Lung (tissue), 16 donors: ENCODE measurements around the gene ZDHHC24. TPM values are rescaled to one million over a fixed set of nuclear protein-coding genes. Genes with fewer than 3 reads are reported as not detected.

Experiments used
- ATAC-seq: fragments of 200-7000 bp; cut with Tn5 transposase; one replicate; pipeline ENCODE4 v1.9.1; 2020; ENCODE audit warnings: moderate number of reproducible peaks; ENCODE audit not compliant: insufficient read depth, low FRiP score
- DNase-seq, 3 donors: peaks; one replicate each; pipeline ENCODE4 v3.0.0-alpha.2; 2013 to 2017
- H3K27ac ChIP-seq, 2 donors: one replicate each; pipeline ENCODE4 v1.5.1; 2013; ENCODE audit warnings: mild to moderate bottlenecking in 2 of 2, moderate library complexity in 2 of 2, control low read depth in 1 of 2, inconsistent platforms in 1 of 2, low read depth in 1 of 2, low read length in 1 of 2
- H3K27me3 ChIP-seq, 3 donors: one replicate each; pipeline ENCODE4 v1.5.1; 2013; ENCODE audit warnings: low read length in 2 of 3; ENCODE audit not compliant: control insufficient read depth in 3 of 3, insufficient read depth in 3 of 3
- H3K36me3 ChIP-seq, 4 donors: one replicate each; pipeline ENCODE4 v1.5.1; 2013; ENCODE audit warnings: low read length in 4 of 4, mild to moderate bottlenecking in 1 of 4, moderate library complexity in 1 of 4; ENCODE audit not compliant: control insufficient read depth in 4 of 4, insufficient read depth in 4 of 4
- H3K4me1 ChIP-seq, 5 donors: one replicate each; pipeline ENCODE4 v1.5.1; 2013; ENCODE audit warnings: low read length in 5 of 5, mild to moderate bottlenecking in 2 of 5, moderate library complexity in 1 of 5; ENCODE audit not compliant: control insufficient read depth in 5 of 5, insufficient read depth in 5 of 5
- H3K4me3 ChIP-seq: one replicate; pipeline ENCODE4 v1.5.1; 2013; ENCODE audit warnings: mild to moderate bottlenecking, control low read depth, moderate library complexity
- H3K9ac ChIP-seq, 2 donors: one replicate each; pipeline ENCODE4 v1.5.1; 2013; ENCODE audit warnings: low read length in 2 of 2, control low read depth in 1 of 2; ENCODE audit not compliant: insufficient read depth in 1 of 2
- H3K9me3 ChIP-seq, 4 donors: one replicate each; pipeline ENCODE4 v1.5.1; 2013; ENCODE audit warnings: low read length in 3 of 4, mild to moderate bottlenecking in 1 of 4, moderate library complexity in 1 of 4; ENCODE audit not compliant: control insufficient read depth in 4 of 4, insufficient read depth in 3 of 4
- CTCF ChIP-seq: IDR thresholded peaks from 2 replicates; pipeline ENCODE4 v1.5.1; 2012; ENCODE audit warnings: mild to moderate bottlenecking; ENCODE audit errors: control extremely low read depth, extremely low read depth
- WGBS, 2 donors: extraction: QIAGEN DNeasy Blood & Tissue Kit; methylation state at CpG; one replicate each; pipeline ENCODE4 v1.1.7; 2013; 5-methylcytosine and 5-hydroxymethylcytosine counted together
- long read RNA-seq, 5 donors: transcript quantifications; one replicate each; lab custom pipeline, GENCODE V29; 2026
- polyA plus RNA-seq, 2 donors: library from polyadenylated mRNA; stranded (reverse); fragments of 200-250 nt; gene quantifications; one replicate each; pipeline ENCODE4 v1.2.1, GENCODE V29; 2013
- total RNA-seq, 2 donors: library from RNA; depleted of rRNA in 1 of 2; stranded (reverse); fragments of >200 nt in 1 of 2; gene quantifications; one replicate each; pipeline ENCODE4 v1.2.1, GENCODE V29; 2014 to 2021
- donor health status: control.
- donor health status: control.
- donor health status: Bipolar disorder and iron deficiency.
- donor health status: healthy.
- donor health status: DM: yes; HTN: yes; CAD: no.

The ZDHHC24 gene
- total RNA-seq (10 to 100 TPM in 1 of 2 donors, 1 to 10 TPM in 1; 6.8 to 21.6 TPM), polyA plus RNA-seq (10 to 100 TPM; 10.7 to 12.3 TPM)
- long read RNA-seq, donor 1, full-length matches to known transcripts: 8 of 8 reads
- long read RNA-seq, donor 1, partial matches to known transcripts: 0 of 8 reads
- long read RNA-seq, donor 1, other reads (novel, unspliced or antisense): 0 of 8 reads
- long read RNA-seq, donor 2: 0 reads
- long read RNA-seq, donor 3, full-length matches to known transcripts: 2 of 2 reads
- long read RNA-seq, donor 3, partial matches to known transcripts: 0 of 2 reads
- long read RNA-seq, donor 3, other reads (novel, unspliced or antisense): 0 of 2 reads
- long read RNA-seq, donor 4, full-length matches to known transcripts: 2 of 2 reads
- long read RNA-seq, donor 4, partial matches to known transcripts: 0 of 2 reads
- long read RNA-seq, donor 4, other reads (novel, unspliced or antisense): 0 of 2 reads
- long read RNA-seq, donor 5, full-length matches to known transcripts: 6 of 83 reads
- long read RNA-seq, donor 5, partial matches to known transcripts: 50 of 83 reads
- long read RNA-seq, donor 5, other reads (novel, unspliced or antisense): 27 of 83 reads

DNA sequence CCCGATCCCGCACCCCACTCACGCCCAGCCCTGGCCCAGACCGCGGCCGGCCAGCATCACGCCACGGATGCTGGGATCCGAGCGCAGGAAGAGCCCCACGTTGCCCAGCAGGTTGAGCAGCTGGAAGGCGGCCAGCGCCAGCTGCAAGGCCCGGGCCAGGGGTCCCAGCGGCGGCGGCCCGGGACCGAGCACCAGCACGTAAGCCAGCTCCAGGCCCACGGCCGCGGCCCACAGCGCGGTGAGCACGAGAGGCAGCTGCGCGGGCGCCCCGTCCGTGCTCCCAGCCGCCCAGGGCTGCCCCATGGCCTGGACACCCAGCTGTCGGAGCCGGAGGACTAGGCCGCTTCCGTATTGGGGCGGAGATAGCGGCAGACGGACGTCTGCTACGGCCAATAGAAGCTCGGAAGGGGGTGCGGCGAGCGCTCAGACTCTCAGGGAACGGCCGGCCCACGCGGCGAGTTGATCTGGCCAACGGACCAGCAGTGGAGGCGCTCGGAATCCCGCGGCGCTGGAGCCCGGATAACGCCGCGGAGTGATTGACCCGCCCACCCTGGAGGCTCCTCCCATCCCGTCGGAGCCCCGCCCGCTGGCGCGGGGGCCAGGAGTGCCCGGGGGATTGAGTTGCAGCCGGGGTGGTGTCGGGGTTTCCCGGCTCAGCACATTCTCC lies at the start of gene ZDHHC24:
TSS of gene ZDHHC24 (minus strand) at position 348 of the 667 bp plus-strand sequence. CDS start at position 303, 45 bp downstream.
- no peak for TF ChIP-seq CTCF
- peak; percentile 97 for ATAC-seq
- H3K4me3 ChIP-seq: peak within 1 kb of the TSS; percentile 93
- peak; percentile 94 to 95 (median 94) for DNase-seq
- H3K9ac ChIP-seq: peak within 1 kb of the TSS; percentile 37 to 42
- peaks cover 0 to 14% (median 7%) of the 10 kb centered on the region in 5 donors for H3K4me1 ChIP-seq
- H3K27ac ChIP-seq: peak within 1 kb of the TSS; percentile 68 to 87
- no peaks in the 10 kb centered on the region for H3K9me3 ChIP-seq
- H3K27me3 ChIP-seq: peaks cover 0 to 2% (median 0%) of the 10 kb centered on the region in 3 donors
- 0% methylated on average over 69 to 71 of the region's 71 CpGs for WGBS, 2 donors
- H3K36me3 ChIP-seq: peaks cover 0 to 13% (median 0%) of the 10 kb centered on the region in 4 donors

DNA sequence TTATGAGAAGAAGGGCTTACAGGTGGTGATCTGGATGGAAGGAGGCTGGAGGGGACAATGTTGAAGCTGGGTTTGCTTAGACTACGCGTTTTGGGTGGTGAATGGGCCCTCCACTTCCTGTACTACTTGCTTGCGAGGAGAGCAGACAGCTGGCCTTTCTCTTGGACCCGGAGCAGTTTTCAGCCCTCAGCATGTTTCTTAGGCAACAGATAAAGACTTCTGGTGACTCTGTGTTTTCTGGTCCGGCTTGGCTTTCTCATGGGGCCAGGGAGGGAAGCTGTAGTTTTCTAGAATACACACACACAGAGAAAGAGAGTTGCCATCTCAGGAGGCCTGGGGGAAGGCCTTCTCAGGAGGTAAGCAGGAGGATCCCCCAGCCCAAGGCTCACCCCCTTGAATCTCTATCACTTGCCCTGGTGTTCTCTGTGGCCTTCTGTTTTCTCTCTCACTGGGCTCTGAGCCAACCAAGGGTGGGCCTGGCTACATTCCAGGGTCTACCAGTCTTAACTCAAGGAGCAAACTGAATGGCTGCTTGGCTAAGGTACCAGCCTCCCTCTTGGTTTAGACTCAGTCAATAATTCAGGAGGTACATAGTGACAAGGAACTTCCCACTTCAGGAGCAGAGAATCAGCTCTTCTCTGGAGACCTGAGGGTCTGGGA lies 49.5 kb upstream of the ZDHHC24 start:
- H3K4me1 ChIP-seq: peaks cover 0 to 30% (median 15%) of the 10 kb centered on the region in 5 donors
- DNase-seq (peak; percentile 87 to 97 (median 94)), ATAC-seq (no peak)
- peak overlapping the region; percentile 57 to 94 for H3K9ac ChIP-seq
- WGBS, 2 donors: 44 to 64% methylated on average over 5 of the region's 5 CpGs
- no peak overlapping the region for H3K4me3 ChIP-seq
- H3K36me3 ChIP-seq: peaks cover 3 to 17% (median 11%) of the 10 kb centered on the region in 4 donors
- no peaks in the 10 kb centered on the region for H3K9me3 ChIP-seq
- peak overlapping the region; percentile 8 to 22 for H3K27ac ChIP-seq
- H3K27me3 ChIP-seq: no peaks in the 10 kb centered on the region
- TF ChIP-seq CTCF: no peak

- peak overlapping the region; percentile 88 to 96 for H3K9ac ChIP-seq
- peaks cover 0 to 30% (median 15%) of the 10 kb centered on the region in 5 donors for H3K4me1 ChIP-seq
- peak overlapping the region in 1 of 2 donors; percentile 91 for H3K27ac ChIP-seq
- H3K4me3 ChIP-seq: peak overlapping the region; percentile 95
- ATAC-seq (no peak), DNase-seq (no peak)
- WGBS, 2 donors: 68 to 69% methylated on average over 7 of the region's 7 CpGs
- no peaks in the 10 kb centered on the region for H3K27me3 ChIP-seq
- peaks cover 0 to 2% (median under 1%) of the 10 kb centered on the region in 4 donors for H3K36me3 ChIP-seq
- no peak for TF ChIP-seq CTCF
- no peaks in the 10 kb centered on the region for H3K9me3 ChIP-seq
These were observed 47.8 kb upstream of the ZDHHC24 start for GRCh38 chr11:66593650-66594049.
